Glutamatergic neuron (in vitro differentiated cells): ENCODE data around the gene CCDC92. TPM values are rescaled to one million over a fixed set of nuclear protein-coding genes. Genes with fewer than 3 reads are reported as not detected.

Experiments
- DNase-seq: peaks from one replicate; pipeline ENCODE4 v3.0.0; 2022
- H3K27ac Mint-ChIP-seq: one replicate; pipeline ENCODE4 v1.8.0; 2020; ENCODE audit warnings: mild to moderate bottlenecking, mixed read lengths, inconsistent platforms; ENCODE audit not compliant: unreplicated experiment
- H3K27me3 Mint-ChIP-seq: one replicate; pipeline ENCODE4 v1.8.0; 2020; ENCODE audit warnings: mild to moderate bottlenecking, moderate library complexity, mixed read lengths, inconsistent platforms; ENCODE audit not compliant: unreplicated experiment
- H3K36me3 Mint-ChIP-seq: one replicate; pipeline ENCODE4 v1.8.0; 2020; ENCODE audit warnings: mild to moderate bottlenecking, mixed read lengths, inconsistent platforms; ENCODE audit not compliant: unreplicated experiment
- H3K4me1 Mint-ChIP-seq: one replicate; pipeline ENCODE4 v1.8.0; 2020; ENCODE audit warnings: mild to moderate bottlenecking, low read depth, mixed read lengths, inconsistent platforms; ENCODE audit not compliant: unreplicated experiment
- H3K4me3 Mint-ChIP-seq: one replicate; pipeline ENCODE4 v1.8.0; 2020; ENCODE audit warnings: mild to moderate bottlenecking, mixed read lengths, inconsistent platforms; ENCODE audit not compliant: unreplicated experiment
- H3K9me3 Mint-ChIP-seq: one replicate; pipeline ENCODE4 v1.8.0; 2020; ENCODE audit warnings: mild to moderate bottlenecking, moderate library complexity, mixed read lengths, inconsistent platforms; ENCODE audit not compliant: unreplicated experiment
- total RNA-seq: library from RNA; stranded (reverse); fragmentation: NEBNext Ultra II Directional; extraction: Animal tissue kit (Norgen Biotek cat#: 25700); gene quantifications from one replicate; pipeline ENCODE4 v1.2.1, GENCODE V29; 2021; ENCODE audit not compliant: unreplicated experiment
- TF ChIP-seq, protein P1 (sequence below): fragments of 200-600 bp; sonication (generic); IDR thresholded peaks from one replicate; pipeline ENCODE4 v1.5.0; 2021; ENCODE audit not compliant: partially characterized antibody, unreplicated experiment

The CCDC92 gene
- total RNA-seq, 1 donor from 2014 or later, result 96.2 TPM

DNA sequence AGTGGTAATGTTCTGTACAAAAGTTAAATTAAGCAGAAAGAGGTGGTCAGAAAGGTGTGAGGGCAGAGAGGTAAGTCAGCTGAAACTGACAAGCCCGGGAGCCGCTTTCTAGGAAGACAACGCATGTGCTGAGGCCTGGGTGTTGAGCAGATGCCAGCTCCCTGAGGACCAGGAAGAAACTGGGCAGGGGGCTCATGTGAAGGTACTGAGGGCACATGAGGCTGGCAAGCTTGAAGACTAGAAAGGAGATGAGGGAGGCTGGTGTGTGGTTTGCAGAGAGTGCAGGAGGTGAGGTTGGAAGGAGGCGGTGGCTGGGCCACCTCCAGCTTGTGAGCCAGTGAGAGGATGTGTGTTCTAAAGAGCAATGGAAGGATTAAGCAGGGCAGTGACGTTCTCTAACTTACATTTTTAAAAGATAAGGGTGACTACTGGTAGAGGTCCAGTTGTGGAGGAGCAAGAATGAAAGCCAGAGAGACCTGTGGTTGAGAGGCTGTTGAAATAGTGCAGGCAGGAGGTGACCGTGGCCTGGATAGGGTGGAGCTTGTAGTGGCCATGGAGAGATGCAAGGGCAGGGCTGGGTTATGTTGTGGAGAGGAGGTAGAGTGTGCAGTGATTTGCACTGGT lies 29.5 kb upstream of the CCDC92 start:
- H3K9me3 Mint-ChIP-seq, result peaks cover 5% of the 10 kb centered on the region
- DNase-seq, result no peak
- TF ChIP-seq, protein P1, sequence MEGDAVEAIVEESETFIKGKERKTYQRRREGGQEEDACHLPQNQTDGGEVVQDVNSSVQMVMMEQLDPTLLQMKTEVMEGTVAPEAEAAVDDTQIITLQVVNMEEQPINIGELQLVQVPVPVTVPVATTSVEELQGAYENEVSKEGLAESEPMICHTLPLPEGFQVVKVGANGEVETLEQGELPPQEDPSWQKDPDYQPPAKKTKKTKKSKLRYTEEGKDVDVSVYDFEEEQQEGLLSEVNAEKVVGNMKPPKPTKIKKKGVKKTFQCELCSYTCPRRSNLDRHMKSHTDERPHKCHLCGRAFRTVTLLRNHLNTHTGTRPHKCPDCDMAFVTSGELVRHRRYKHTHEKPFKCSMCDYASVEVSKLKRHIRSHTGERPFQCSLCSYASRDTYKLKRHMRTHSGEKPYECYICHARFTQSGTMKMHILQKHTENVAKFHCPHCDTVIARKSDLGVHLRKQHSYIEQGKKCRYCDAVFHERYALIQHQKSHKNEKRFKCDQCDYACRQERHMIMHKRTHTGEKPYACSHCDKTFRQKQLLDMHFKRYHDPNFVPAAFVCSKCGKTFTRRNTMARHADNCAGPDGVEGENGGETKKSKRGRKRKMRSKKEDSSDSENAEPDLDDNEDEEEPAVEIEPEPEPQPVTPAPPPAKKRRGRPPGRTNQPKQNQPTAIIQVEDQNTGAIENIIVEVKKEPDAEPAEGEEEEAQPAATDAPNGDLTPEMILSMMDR, result no peak
- H3K4me1 Mint-ChIP-seq, result peaks cover 24% of the 10 kb centered on the region
- no peak overlapping the region for H3K4me3 Mint-ChIP-seq
- H3K27me3 Mint-ChIP-seq, result no peaks in the 10 kb centered on the region
- H3K36me3 Mint-ChIP-seq, result no peaks in the 10 kb centered on the region
- no peak overlapping the region for H3K27ac Mint-ChIP-seq

DNA sequence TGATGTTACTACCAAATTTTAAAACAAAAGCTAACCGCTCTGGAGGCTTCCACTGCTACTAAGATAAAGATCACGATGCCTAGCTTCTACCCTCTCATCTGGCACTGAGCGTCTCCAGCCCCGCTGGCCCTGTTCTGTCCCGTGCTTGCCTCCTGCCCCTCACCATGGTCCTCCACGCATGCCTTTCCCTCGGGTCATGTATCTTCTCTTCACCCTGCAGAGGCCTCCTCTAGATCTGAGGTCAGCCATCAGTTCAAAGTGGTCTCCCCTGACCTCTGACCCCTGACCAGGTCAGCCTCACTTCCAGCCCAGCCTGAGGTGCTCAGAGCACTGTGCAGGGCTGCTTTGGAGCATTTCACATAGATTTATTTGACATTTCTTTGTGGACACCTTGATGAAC lies 28.7 kb upstream of the CCDC92 start:
- peaks cover 4% of the 10 kb centered on the region for H3K9me3 Mint-ChIP-seq
- H3K4me3 Mint-ChIP-seq, result no peak overlapping the region
- no peaks in the 10 kb centered on the region for H3K36me3 Mint-ChIP-seq
- H3K27me3 Mint-ChIP-seq, result no peaks in the 10 kb centered on the region
- no peak for DNase-seq
- TF ChIP-seq, protein P1, result no peak
- H3K27ac Mint-ChIP-seq, result no peak overlapping the region
- H3K4me1 Mint-ChIP-seq, result peaks cover 20% of the 10 kb centered on the region

DNA sequence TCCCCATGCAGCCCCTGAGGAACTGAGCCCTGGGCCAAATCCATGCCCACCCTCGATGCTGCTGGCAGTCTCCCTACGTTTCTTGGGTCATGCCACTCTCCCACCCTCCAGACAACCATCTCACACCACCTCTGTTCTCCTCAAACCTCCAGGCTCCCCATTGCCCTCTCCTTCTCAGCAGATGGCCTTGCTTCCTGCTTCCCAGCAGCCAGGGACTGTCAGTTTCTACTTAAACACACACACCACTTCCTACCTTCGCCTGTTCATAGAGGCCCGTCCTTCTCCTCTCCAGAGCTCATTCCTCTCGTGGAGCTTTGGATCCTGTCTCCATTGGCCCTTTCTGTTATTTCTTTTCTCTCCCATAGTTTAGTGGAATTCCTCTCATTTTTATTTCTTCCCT lies 27.5 kb upstream of the CCDC92 start:
- TF ChIP-seq, protein P1, result no peak
- Mint-ChIP-seq H3K4me3 (no peak overlapping the region), H3K36me3 (no peaks in the 10 kb centered on the region), H3K27me3 (no peaks in the 10 kb centered on the region), H3K27ac (no peak overlapping the region), H3K9me3 (no peaks in the 10 kb centered on the region), H3K4me1 (peaks cover 15% of the 10 kb centered on the region)
- DNase-seq, result no peak

DNA sequence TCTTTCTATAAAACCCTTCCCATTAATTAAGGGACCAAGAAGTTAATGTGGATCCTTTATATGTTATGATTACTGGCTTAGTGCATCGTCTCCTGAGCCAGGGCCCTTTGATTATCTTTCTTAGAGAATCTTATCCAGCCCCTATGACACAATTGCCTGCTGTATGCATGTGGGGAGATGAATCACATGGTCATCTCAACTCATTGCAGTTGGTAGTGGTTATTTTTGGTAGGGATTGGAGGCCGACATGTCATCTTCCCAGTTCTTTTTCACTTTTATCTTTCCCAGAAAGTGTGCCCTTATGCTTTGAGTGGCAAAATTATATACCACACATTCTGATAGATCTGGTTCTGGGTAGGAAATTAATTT lies 26.3 kb upstream of the CCDC92 start:
- H3K27ac Mint-ChIP-seq, result no peak overlapping the region
- TF ChIP-seq, protein P1, result no peak
- no peak overlapping the region for H3K4me3 Mint-ChIP-seq
- no peaks in the 10 kb centered on the region for H3K9me3 Mint-ChIP-seq
- no peaks in the 10 kb centered on the region for H3K36me3 Mint-ChIP-seq
- no peak for DNase-seq
- H3K4me1 Mint-ChIP-seq, result peaks cover 18% of the 10 kb centered on the region
- H3K27me3 Mint-ChIP-seq, result no peaks in the 10 kb centered on the region

DNA sequence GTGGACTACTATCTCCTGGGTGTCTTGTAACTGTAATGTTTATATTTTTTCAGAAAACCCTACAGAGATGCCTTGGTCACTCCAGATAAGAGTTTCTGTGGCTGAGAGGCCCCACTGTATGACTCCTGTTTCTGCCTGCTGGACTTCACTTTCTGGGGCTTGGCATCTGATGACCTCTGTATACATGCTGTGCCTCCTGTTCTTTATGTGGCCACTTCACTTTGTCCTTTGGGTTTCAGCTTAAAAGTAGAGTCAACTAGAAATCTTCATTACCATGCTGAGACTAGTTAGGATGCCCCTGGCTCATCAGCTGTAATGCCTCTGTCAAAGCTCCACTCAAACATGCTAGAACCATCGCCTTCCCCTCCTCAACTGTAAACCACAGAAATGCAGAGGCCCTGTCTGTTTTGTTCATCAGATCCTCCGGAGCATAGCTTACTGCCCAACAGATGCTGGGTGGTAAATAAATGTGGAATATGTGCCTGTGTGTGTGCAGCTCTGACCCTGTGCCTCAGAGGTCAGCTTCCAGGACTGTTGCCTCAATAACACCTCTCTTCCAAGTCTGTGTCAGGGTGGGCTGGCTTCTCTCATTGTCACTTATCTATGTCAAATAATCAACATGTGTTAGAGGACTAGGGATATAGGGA lies 25.8 kb upstream of the CCDC92 start:
- H3K9me3 Mint-ChIP-seq, result no peaks in the 10 kb centered on the region
- peaks cover 18% of the 10 kb centered on the region for H3K4me1 Mint-ChIP-seq
- DNase-seq, result no peak
- H3K4me3 Mint-ChIP-seq, result no peak overlapping the region
- TF ChIP-seq, protein P1, result no peak
- H3K36me3 Mint-ChIP-seq, result no peaks in the 10 kb centered on the region
- no peaks in the 10 kb centered on the region for H3K27me3 Mint-ChIP-seq
- H3K27ac Mint-ChIP-seq, result no peak overlapping the region
